GM18870 (cell line): Measurements from ENCODE around the gene PCDHGB4.
"Not testable (repeated sequence)": the region's sequence is repeated elsewhere in the genome, so short reads cannot be mapped to it uniquely, and the experiment has no call there.

Experiments
- ATAC-seq: cut with Tn5 transposase; IDR thresholded peaks from one replicate; pipeline ENCODE4 v1.9.1; 2021; ENCODE audit warnings: moderate library complexity; ENCODE audit not compliant: unreplicated experiment

The PCDHGB4 gene

GRCh38 chr5:141397756-141398551, 10.5 kb downstream of the PCDHGB4 start, which contains the start of gene PCDHGB5:
PCDHGB5 (plus strand) TSS chr5:141397947; CDS start chr5:141398128, 181 bp downstream.
- ATAC-seq, result not testable (repeated sequence)

- no peak for ATAC-seq
Measured at GRCh38 chr5:141398608-141399007, 11.1 kb downstream of the PCDHGB4 start.

GRCh38 chr5:141399555-141400258, 12.2 kb downstream of the PCDHGB4 start:
- no peak for ATAC-seq

- no peak for ATAC-seq
Measured at GRCh38 chr5:141402553-141403243, 15.2 kb downstream of the PCDHGB4 start, which contains the start of gene PCDHGA9. PCDHGA9 (plus strand) TSS chr5:141402778; CDS start chr5:141402953, 175 bp downstream.

GRCh38 chr5:141403387-141403786, 15.9 kb downstream of the PCDHGB4 start:
- ATAC-seq, result no peak

GRCh38 chr5:141407790-141408505, 20.4 kb downstream of the PCDHGB4 start, which contains the start of gene PCDHGB6:
PCDHGB6 (plus strand) TSS chr5:141408021; CDS start chr5:141408203, 182 bp downstream.
- not testable (repeated sequence) for ATAC-seq

GRCh38 chr5:141409598-141410306, 22.3 kb downstream of the PCDHGB4 start:
- no peak for ATAC-seq

GRCh38 chr5:141411575-141411974, 24.1 kb downstream of the PCDHGB4 start:
- ATAC-seq, result no peak

- peak; percentile 78 for ATAC-seq
Measured at GRCh38 chr5:141412854-141413539, 25.5 kb downstream of the PCDHGB4 start, which contains the start of gene PCDHGA10. PCDHGA10 (plus strand) TSS chr5:141412987; CDS start chr5:141413176, 189 bp downstream.

GRCh38 chr5:141413540-141414069, 26.1 kb downstream of the PCDHGB4 start:
- no peak for ATAC-seq

GRCh38 chr5:141414548-141415274, 27.2 kb downstream of the PCDHGB4 start:
- ATAC-seq, result not testable (repeated sequence)

- ATAC-seq, result not testable (repeated sequence)
Measured at GRCh38 chr5:141415275-141415618, 27.7 kb downstream of the PCDHGB4 start.

GRCh38 chr5:141417494-141418172, 30.1 kb downstream of the PCDHGB4 start, which contains the start of gene PCDHGB7:
PCDHGB7 (plus strand) TSS chr5:141417677; CDS start chr5:141417860, 183 bp downstream.
- peak; percentile 68 for ATAC-seq

- no peak for ATAC-seq
Measured at GRCh38 chr5:141419074-141419880, 31.8 kb downstream of the PCDHGB4 start.

GRCh38 chr5:141420855-141421488, 33.5 kb downstream of the PCDHGB4 start, which contains the start of gene PCDHGA11:
PCDHGA11 (plus strand) TSS chr5:141421051; CDS start chr5:141421228, 177 bp downstream.
- no peak for ATAC-seq

GRCh38 chr5:141421489-141421855, 34.0 kb downstream of the PCDHGB4 start:
- ATAC-seq, result no peak
